Upper lobe of left lung (tissue), 4 donors: Measurements from ENCODE around the gene MAGI2.

Experiments
- EP300 ChIP-seq, 4 donors: sonication (generic); formaldehyde crosslinking; IDR thresholded peaks; one replicate each; pipeline ENCODE4 v1.5.1; 2017; ENCODE audit warnings: antibody characterized with exemption in 4 of 4, control low read depth in 2 of 4
- TF ChIP-seq, protein P1 (sequence below), 6 experiments: fragments of 450-650 bp in 4 of 6; fragments of 200-600 bp in 2 of 6; sonication (generic) in 2 of 6; IDR thresholded peaks; one replicate each; pipeline ENCODE4 v1.5.1; 2016 to 2019; ENCODE audit warnings: antibody characterized with exemption in 6 of 6

DNA sequence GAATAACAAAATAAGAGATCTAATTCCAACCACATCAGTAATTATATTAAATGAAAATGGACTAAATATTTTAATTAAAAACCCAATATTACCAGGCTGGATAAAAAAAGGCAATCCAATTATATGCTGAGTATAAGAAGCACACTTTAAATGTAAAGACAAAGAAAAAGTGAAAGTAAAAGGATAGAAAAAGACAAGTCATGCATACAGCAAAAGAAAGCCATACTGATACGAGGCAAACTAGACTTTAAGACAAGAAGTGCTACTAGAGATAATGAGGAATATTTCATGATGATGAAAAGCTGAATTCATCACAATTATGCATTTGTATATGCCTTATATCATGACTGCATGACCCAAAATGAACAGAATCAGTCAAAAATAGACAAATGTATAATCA lies 1026.3 kb downstream of the MAGI2 start:
- TF ChIP-seq, protein P1, sequence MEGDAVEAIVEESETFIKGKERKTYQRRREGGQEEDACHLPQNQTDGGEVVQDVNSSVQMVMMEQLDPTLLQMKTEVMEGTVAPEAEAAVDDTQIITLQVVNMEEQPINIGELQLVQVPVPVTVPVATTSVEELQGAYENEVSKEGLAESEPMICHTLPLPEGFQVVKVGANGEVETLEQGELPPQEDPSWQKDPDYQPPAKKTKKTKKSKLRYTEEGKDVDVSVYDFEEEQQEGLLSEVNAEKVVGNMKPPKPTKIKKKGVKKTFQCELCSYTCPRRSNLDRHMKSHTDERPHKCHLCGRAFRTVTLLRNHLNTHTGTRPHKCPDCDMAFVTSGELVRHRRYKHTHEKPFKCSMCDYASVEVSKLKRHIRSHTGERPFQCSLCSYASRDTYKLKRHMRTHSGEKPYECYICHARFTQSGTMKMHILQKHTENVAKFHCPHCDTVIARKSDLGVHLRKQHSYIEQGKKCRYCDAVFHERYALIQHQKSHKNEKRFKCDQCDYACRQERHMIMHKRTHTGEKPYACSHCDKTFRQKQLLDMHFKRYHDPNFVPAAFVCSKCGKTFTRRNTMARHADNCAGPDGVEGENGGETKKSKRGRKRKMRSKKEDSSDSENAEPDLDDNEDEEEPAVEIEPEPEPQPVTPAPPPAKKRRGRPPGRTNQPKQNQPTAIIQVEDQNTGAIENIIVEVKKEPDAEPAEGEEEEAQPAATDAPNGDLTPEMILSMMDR (IDR thresholded peaks at IDR 0.05) = no peak
- TF ChIP-seq EP300 (IDR thresholded peaks at IDR 0.05) = no peak
